CD4-positive, alpha-beta T cell (primary cell): ENCODE data around the gene NPR2. TPM values are rescaled to one million over a fixed set of nuclear protein-coding genes. Genes with fewer than 3 reads are reported as not detected.

Experiments
- ATAC-seq: fragments of 200-7000 bp; cut with Tn5 transposase; one replicate; pipeline ENCODE4 v1.10.0; 2022; ENCODE audit warnings: mild to moderate bottlenecking; ENCODE audit not compliant: poor library complexity
- CTCF ChIA-PET: fragments of 350-600 bp; sonication (Branson Sonifier 250); formaldehyde crosslinking; loops from one replicate; lab custom pipeline; 2021; ENCODE audit warnings: antibody characterized with exemption, inconsistent platforms; lab: Charles Lee
- POLR2A ChIA-PET: fragments of 350-600 bp; sonication (Branson Sonifier 250); formaldehyde crosslinking; loops from one replicate; lab custom pipeline; 2021; ENCODE audit warnings: antibody characterized with exemption, inconsistent platforms; lab: Charles Lee
- DNase-seq, 14 experiments: peaks; one replicate each; pipeline ENCODE4 v3.0.0-alpha.2; 2013 to 2020; ENCODE audit warnings: mixed read lengths in 2 of 14
- H3K27ac ChIP-seq, 2 donors: one replicate each; pipeline versions ENCODE4 v1.5.1 to v1.7.0; 2013; ENCODE audit warnings: low read length in 2 of 2, low read depth in 1 of 2, mild to moderate bottlenecking in 1 of 2
- H3K27me3 ChIP-seq, 2 experiments: 1 replicate in 1 of 2; 2 replicates in 1 of 2; pipeline versions ENCODE4 v1.6.1 to v1.7.0; 2013; ENCODE audit warnings: low read length in 2 of 2, control low read depth in 1 of 2, mild to moderate bottlenecking in 1 of 2, moderate library complexity in 1 of 2; ENCODE audit not compliant: insufficient read depth in 2 of 2, control insufficient read depth in 1 of 2
- H3K36me3 ChIP-seq: one replicate; pipeline ENCODE4 v1.6.1; 2013; ENCODE audit warnings: low read length, control low read depth; ENCODE audit not compliant: insufficient read depth
- H3K4me1 ChIP-seq: one replicate; pipeline ENCODE4 v1.6.1; 2013; ENCODE audit warnings: low read length, control low read depth; ENCODE audit not compliant: insufficient read depth
- H3K4me3 ChIP-seq: one replicate; pipeline ENCODE4 v1.5.1; 2013; ENCODE audit warnings: mild to moderate bottlenecking, low read length, moderate library complexity
- H3K9me3 ChIP-seq, 2 experiments: 1 replicate in 1 of 2; 2 replicates in 1 of 2; pipeline versions ENCODE4 v1.6.1 to v1.7.0; 2013; ENCODE audit warnings: low read length in 2 of 2, mild to moderate bottlenecking in 2 of 2, control low read depth in 1 of 2, moderate library complexity in 1 of 2; ENCODE audit not compliant: control insufficient read depth in 1 of 2, insufficient read depth in 1 of 2
- H3K27ac Mint-ChIP-seq: one replicate; pipeline ENCODE4 v1.8.0; 2020; ENCODE audit warnings: mixed read lengths
- H3K27me3 Mint-ChIP-seq: one replicate; pipeline ENCODE4 v1.8.0; 2021; ENCODE audit warnings: mixed read lengths
- H3K36me3 Mint-ChIP-seq: one replicate; pipeline ENCODE4 v1.8.0; 2021; ENCODE audit warnings: low read depth, mixed read lengths
- H3K4me1 Mint-ChIP-seq: one replicate; pipeline ENCODE4 v1.8.0; 2021; ENCODE audit warnings: low read depth, mixed read lengths
- H3K4me3 Mint-ChIP-seq: one replicate; pipeline ENCODE4 v1.8.0; 2020; ENCODE audit warnings: mild to moderate bottlenecking, mixed read lengths
- H3K9me3 Mint-ChIP-seq: one replicate; pipeline ENCODE4 v1.8.0; 2020; ENCODE audit warnings: mixed read lengths
- intact Hi-C, 2 experiments: fragments of 100-400 bp; cut with DNase I in 1 of 2; cut with micrococcal nuclease in 1 of 2; formaldehyde crosslinking; loops; one replicate each; pipeline versions ENCODE4 v1.15.1 to v1.9.0; 2023 to 2025; cut with DNase I, micrococcal nuclease
- total RNA-seq, 174 experiments: library from RNA in 2 of 174; stranded (reverse) in 2 of 174; gene quantifications; one replicate each; pipeline ENCODE4 v1.2.3 and lab custom pipeline; 2021 to 2026
- TF ChIP-seq, protein P1 (sequence below): fragments of 200-600 bp; IDR thresholded peaks from one replicate; pipeline ENCODE4 v1.8.0; 2022; ENCODE audit warnings: antibody characterized with exemption, mild to moderate bottlenecking

The NPR2 gene
- total RNA-seq, 2 experiments from 2014 or later = 1.2 to 4.2 TPM

DNA sequence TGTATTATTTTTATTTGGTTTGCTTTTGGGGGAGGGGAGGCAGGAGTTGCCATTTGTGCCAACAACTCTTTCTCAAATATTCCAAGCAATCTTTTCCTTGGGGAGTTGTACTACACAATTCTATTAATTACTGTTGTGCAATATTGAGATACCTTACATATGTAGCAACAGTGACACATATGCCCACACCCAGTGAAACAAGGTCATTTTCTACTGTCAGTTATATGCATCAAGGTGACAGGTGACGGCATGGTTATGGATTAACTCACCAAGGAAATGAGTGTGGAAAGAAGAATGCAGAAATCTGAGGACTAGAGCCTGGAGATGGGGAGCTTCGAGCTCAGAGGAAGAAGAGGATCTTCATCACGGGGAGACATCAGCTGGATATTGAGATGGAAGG, 19.4 kb upstream of the NPR2 start:
- no peak overlapping the region for H3K4me3 Mint-ChIP-seq
- TF ChIP-seq, protein P1, sequence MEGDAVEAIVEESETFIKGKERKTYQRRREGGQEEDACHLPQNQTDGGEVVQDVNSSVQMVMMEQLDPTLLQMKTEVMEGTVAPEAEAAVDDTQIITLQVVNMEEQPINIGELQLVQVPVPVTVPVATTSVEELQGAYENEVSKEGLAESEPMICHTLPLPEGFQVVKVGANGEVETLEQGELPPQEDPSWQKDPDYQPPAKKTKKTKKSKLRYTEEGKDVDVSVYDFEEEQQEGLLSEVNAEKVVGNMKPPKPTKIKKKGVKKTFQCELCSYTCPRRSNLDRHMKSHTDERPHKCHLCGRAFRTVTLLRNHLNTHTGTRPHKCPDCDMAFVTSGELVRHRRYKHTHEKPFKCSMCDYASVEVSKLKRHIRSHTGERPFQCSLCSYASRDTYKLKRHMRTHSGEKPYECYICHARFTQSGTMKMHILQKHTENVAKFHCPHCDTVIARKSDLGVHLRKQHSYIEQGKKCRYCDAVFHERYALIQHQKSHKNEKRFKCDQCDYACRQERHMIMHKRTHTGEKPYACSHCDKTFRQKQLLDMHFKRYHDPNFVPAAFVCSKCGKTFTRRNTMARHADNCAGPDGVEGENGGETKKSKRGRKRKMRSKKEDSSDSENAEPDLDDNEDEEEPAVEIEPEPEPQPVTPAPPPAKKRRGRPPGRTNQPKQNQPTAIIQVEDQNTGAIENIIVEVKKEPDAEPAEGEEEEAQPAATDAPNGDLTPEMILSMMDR = no peak
- Histone ChIP-seq H3K4me1 (peaks cover 4% of the 10 kb centered on the region), H3K27me3 (no peaks in the 10 kb centered on the region), H3K27ac (no peak overlapping the region), H3K9me3 (no peaks in the 10 kb centered on the region), H3K4me3 (no peak overlapping the region), H3K36me3 (peaks cover 13% of the 10 kb centered on the region)
- peaks cover 12% of the 10 kb centered on the region for H3K4me1 Mint-ChIP-seq
- POLR2A ChIA-PET = no interaction called here
- H3K27ac Mint-ChIP-seq = no peak overlapping the region
- ATAC-seq = no peak
- H3K9me3 Mint-ChIP-seq = no peaks in the 10 kb centered on the region
- CTCF ChIA-PET = interaction anchor here (0.9 kb wide), 1 partner anchor 18 kb away, joined by 4 read pairs; no protein-coding TSS in a partner anchor
- DNase-seq = no peak
- intact Hi-C loops = no loop called here
- no peaks in the 10 kb centered on the region for H3K27me3 Mint-ChIP-seq
- H3K36me3 Mint-ChIP-seq = peaks cover 7% of the 10 kb centered on the region

- H3K9me3 Mint-ChIP-seq = no peaks in the 10 kb centered on the region
- no peaks in the 10 kb centered on the region for H3K27me3 Mint-ChIP-seq
- ChIA-PET POLR2A (interaction anchor here (1.0 kb wide), 1 partner anchor 19 kb away, joined by 3 read pairs; no protein-coding TSS in a partner anchor), CTCF (interaction anchor here (1.6 kb wide), 1 partner anchor 107 kb away, joined by 5 read pairs; no protein-coding TSS in a partner anchor)
- ATAC-seq = no peak
- no peaks in the 10 kb centered on the region for H3K9me3 ChIP-seq
- H3K27ac Mint-ChIP-seq = no peak overlapping the region
- H3K4me1 ChIP-seq = no peaks in the 10 kb centered on the region
- TF ChIP-seq, protein P1 = no peak
- no peak for DNase-seq
- no peak overlapping the region for H3K27ac ChIP-seq
- no peaks in the 10 kb centered on the region for H3K27me3 ChIP-seq
- peaks cover 9% of the 10 kb centered on the region for H3K36me3 ChIP-seq
- intact Hi-C loops = no loop called here
- H3K4me3 Mint-ChIP-seq = no peak overlapping the region
- H3K4me1 Mint-ChIP-seq = no peaks in the 10 kb centered on the region
- peaks cover 10% of the 10 kb centered on the region for H3K36me3 Mint-ChIP-seq
- no peak overlapping the region for H3K4me3 ChIP-seq
Measured at GRCh38 chr9:35774907-35775635, 16.3 kb upstream of the NPR2 start.

DNA sequence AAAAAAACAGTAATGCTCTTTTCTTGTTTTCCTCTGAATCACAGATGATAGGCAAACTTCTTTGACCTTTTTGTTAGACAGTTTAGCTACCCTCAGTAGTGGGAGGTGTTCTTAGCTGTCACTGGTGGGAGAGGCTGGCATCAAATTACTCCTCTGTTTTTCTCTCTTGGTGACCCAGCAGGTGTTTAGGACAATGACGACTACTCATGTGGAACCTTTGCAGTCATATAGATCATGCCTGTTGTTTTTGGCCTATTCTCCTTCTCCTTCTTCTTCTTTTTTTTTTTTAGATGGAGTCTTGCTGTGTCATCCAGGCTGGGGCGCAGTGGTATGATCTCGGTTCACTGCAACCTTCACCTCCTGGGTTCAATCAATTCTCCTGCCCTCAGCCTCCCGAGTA, 15.4 kb upstream of the NPR2 start:
- H3K9me3 ChIP-seq = no peaks in the 10 kb centered on the region
- CTCF ChIA-PET = interaction anchor here (1.6 kb wide), 1 partner anchor 106 kb away, joined by 5 read pairs; no protein-coding TSS in a partner anchor

More for the DNA sequence above, 15.4 kb upstream of the NPR2 start:
- POLR2A ChIA-PET = no interaction called here
- no peaks in the 10 kb centered on the region for H3K4me1 ChIP-seq
- H3K36me3 Mint-ChIP-seq = peaks cover 20% of the 10 kb centered on the region
- H3K27me3 ChIP-seq = no peaks in the 10 kb centered on the region
- H3K9me3 Mint-ChIP-seq = no peaks in the 10 kb centered on the region
- TF ChIP-seq, protein P1 = no peak
- H3K4me3 ChIP-seq = no peak overlapping the region
- DNase-seq = no peak
- no peaks in the 10 kb centered on the region for H3K4me1 Mint-ChIP-seq
- intact Hi-C loops = no loop called here
- no peak overlapping the region for H3K27ac Mint-ChIP-seq
- no peak overlapping the region for H3K4me3 Mint-ChIP-seq
- ATAC-seq = no peak
- H3K27ac ChIP-seq = no peak overlapping the region
- no peaks in the 10 kb centered on the region for H3K27me3 Mint-ChIP-seq
- peaks cover 11% of the 10 kb centered on the region for H3K36me3 ChIP-seq
